Hepatocyte (in vitro differentiated cells): ENCODE results near the gene COQ8B. TPM values are rescaled to one million over a fixed set of nuclear protein-coding genes. Genes with fewer than 3 reads are reported as not detected.
A peak's percentile ranks its signal among the peaks of the same experiment; 100 is the strongest.

Experiments used
- DNase-seq: peaks from one replicate; pipeline ENCODE4 v3.0.0-alpha.2; 2016; ENCODE audit warnings: low spot score
- H2AFZ ChIP-seq: fragments of 200-600 bp; sonication (generic); 2 replicates; pipeline ENCODE4 v1.6.0; 2016; ENCODE audit warnings: antibody characterized with exemption, mild to moderate bottlenecking
- H3K27ac ChIP-seq: fragments of 200-600 bp; sonication (generic); 2 replicates; pipeline ENCODE4 v1.5.1; 2016; ENCODE audit warnings: mild to moderate bottlenecking
- H3K27me3 ChIP-seq: fragments of 200-600 bp; sonication (generic); 2 replicates; pipeline ENCODE4 v1.6.1; 2016
- H3K36me3 ChIP-seq: fragments of 200-600 bp; sonication (generic); replicated peaks from 2 replicates; pipeline ENCODE4 v1.5.1; 2016; ENCODE audit warnings: low read depth; ENCODE audit not compliant: insufficient read depth
- H3K4me1 ChIP-seq: fragments of 200-600 bp; sonication (generic); 2 replicates; pipeline ENCODE4 v1.5.1; 2016; ENCODE audit warnings: mild to moderate bottlenecking, moderate library complexity; ENCODE audit not compliant: insufficient read depth
- H3K4me2 ChIP-seq: fragments of 200-600 bp; sonication (generic); 2 replicates; pipeline ENCODE4 v1.6.0; 2016
- H3K4me3 ChIP-seq: fragments of 200-600 bp; sonication (generic); 2 replicates; pipeline ENCODE4 v1.5.1; 2016; ENCODE audit warnings: mild to moderate bottlenecking
- H3K79me2 ChIP-seq: fragments of 200-600 bp; sonication (generic); 2 replicates; pipeline ENCODE4 v1.6.0; 2017; ENCODE audit warnings: mild to moderate bottlenecking
- H3K9me2 ChIP-seq: fragments of 200-600 bp; sonication (generic); replicated peaks from 2 replicates; pipeline ENCODE4 v1.6.0; 2017; ENCODE audit warnings: mild to moderate bottlenecking; ENCODE audit not compliant: insufficient read depth
- H3K9me3 ChIP-seq: fragments of 200-600 bp; sonication (generic); 2 replicates; pipeline ENCODE4 v1.5.1; 2016; ENCODE audit warnings: low read depth, mild to moderate bottlenecking
- H4K20me1 ChIP-seq: fragments of 200-600 bp; sonication (generic); 2 replicates; pipeline ENCODE4 v1.6.0; 2016; ENCODE audit warnings: mild to moderate bottlenecking; ENCODE audit not compliant: insufficient read depth, poor library complexity, severe bottlenecking
- CTCF ChIP-seq: fragments of 200-600 bp; sonication (generic); IDR thresholded peaks from 2 replicates; pipeline ENCODE4 v1.5.1; 2016; ENCODE audit warnings: antibody characterized with exemption, mild to moderate bottlenecking; ENCODE audit not compliant: poor library complexity
- EZH2 ChIP-seq: fragments of 200-600 bp; sonication (generic); IDR thresholded peaks from 2 replicates; pipeline ENCODE4 v1.6.1; 2016; ENCODE audit warnings: antibody characterized with exemption, mild to moderate bottlenecking, borderline replicate concordance
- EZH2phosphoT487 ChIP-seq: fragments of 200-600 bp; sonication (generic); IDR thresholded peaks from one replicate; pipeline ENCODE4 v1.6.1; 2018; ENCODE audit warnings: antibody characterized with exemption, mild to moderate bottlenecking, low read depth, moderate library complexity; ENCODE audit not compliant: unreplicated experiment, severe bottlenecking
- WGBS: methylation state at CpG from one replicate; pipeline ENCODE4 v1.1.6; 2016; ENCODE audit warnings: low lambda C conversion rate; ENCODE audit errors: missing lambda C conversion rate; 5-methylcytosine and 5-hydroxymethylcytosine counted together
- polyA plus RNA-seq: library from polyadenylated mRNA; unstranded; fragments of >200 nt; fragmentation: Nextera tagmentation; extraction: Ambion mirVana; gene quantifications from 2 replicates; pipeline ENCODE4 v1.2.1, GENCODE V29; 2016
- total RNA-seq: library from RNA; depleted of rRNA; stranded (reverse); fragments of >200 nt; gene quantifications from 2 replicates; pipeline ENCODE4 v1.2.3, GENCODE V29; 2014

The COQ8B gene
- total and polyA plus RNA-seq, 2 experiments from 2014 or later, result 40.2 to 49.2 TPM

- Histone ChIP-seq H4K20me1 (no peaks in the 10 kb centered on the region), H3K27me3 (no peaks in the 10 kb centered on the region), H2AFZ (peak within 1 kb of the TSS; percentile 83), H3K4me2 (peak within 1 kb of the TSS; percentile 99), H3K9me2 (no peaks in the 10 kb centered on the region), H3K9me3 (no peaks in the 10 kb centered on the region), H3K79me2 (peaks cover 25% of the 10 kb centered on the region), H3K36me3 (no peaks in the 10 kb centered on the region), H3K4me1 (peaks cover 5% of the 10 kb centered on the region), H3K27ac (peak within 1 kb of the TSS; percentile 94), H3K4me3 (peak within 1 kb of the TSS; percentile 94)
- WGBS, result 8% methylated on average over 5 of the region's 50 CpGs
- TF ChIP-seq EZH2 (no peak), CTCF (no peak), EZH2phosphoT487 (no peak)
- DNase-seq, result no peak
Measured at GRCh38 chr19:40690050-40690692, 26.5 kb downstream of the COQ8B start, which contains the start of gene NUMBL. TSS of gene NUMBL (minus strand) at chr19:40690651. CDS start at chr19:40690483, 168 bp downstream.

- peak overlapping the region; percentile 76 for H3K27ac ChIP-seq
- no peaks in the 10 kb centered on the region for H3K9me2 ChIP-seq
- H3K27me3 ChIP-seq, result no peaks in the 10 kb centered on the region
- H4K20me1 ChIP-seq, result no peaks in the 10 kb centered on the region
- no peaks in the 10 kb centered on the region for H3K9me3 ChIP-seq
- H3K4me1 ChIP-seq, result peaks cover 5% of the 10 kb centered on the region
- TF ChIP-seq CTCF, result no peak
- no peak for TF ChIP-seq EZH2phosphoT487
- TF ChIP-seq EZH2, result no peak
- H3K4me2 ChIP-seq, result peak overlapping the region; percentile 99
- no peaks in the 10 kb centered on the region for H3K36me3 ChIP-seq
- 41% methylated on average over 18 of the region's 18 CpGs for WGBS
- peak overlapping the region; percentile 94 for H3K4me3 ChIP-seq
- no peak overlapping the region for H2AFZ ChIP-seq
- peaks cover 25% of the 10 kb centered on the region for H3K79me2 ChIP-seq
- DNase-seq, result no peak
Measured at GRCh38 chr19:40689339-40690049, 27.2 kb downstream of the COQ8B start.

- no peaks in the 10 kb centered on the region for H3K36me3 ChIP-seq
- H3K4me2 ChIP-seq, result peak overlapping the region; percentile 99
Measured at GRCh38 chr19:40688987-40689338, 27.7 kb downstream of the COQ8B start.

More at GRCh38 chr19:40688987-40689338, 27.7 kb downstream of the COQ8B start:
- Histone ChIP-seq H4K20me1 (no peaks in the 10 kb centered on the region), H2AFZ (no peak overlapping the region), H3K27ac (no peak overlapping the region), H3K9me2 (no peaks in the 10 kb centered on the region), H3K79me2 (peaks cover 25% of the 10 kb centered on the region), H3K9me3 (no peaks in the 10 kb centered on the region), H3K4me1 (peaks cover 5% of the 10 kb centered on the region), H3K27me3 (no peaks in the 10 kb centered on the region), H3K4me3 (peak overlapping the region; percentile 94)
- 74% methylated on average over 4 of the region's 4 CpGs for WGBS
- DNase-seq, result no peak
- no peak for TF ChIP-seq EZH2
- TF ChIP-seq EZH2phosphoT487, result no peak
- TF ChIP-seq CTCF, result no peak
